PC-9 (cell line): Measurements from ENCODE around the gene SPHK1.

Experiments
- EZH2 ChIP-seq: fragments of 200-600 bp; sonication (generic); IDR thresholded peaks from 2 replicates; pipeline ENCODE4 v1.8.0; 2017; ENCODE audit warnings: antibody characterized with exemption, low read depth
- TF ChIP-seq, protein P1 (sequence below): fragments of 200-600 bp; sonication (generic); conservative IDR thresholded peaks from 2 replicates; pipeline ENCODE4 v1.6.1; 2017; ENCODE audit warnings: mixed run types, antibody characterized with exemption, mild to moderate bottlenecking, moderate library complexity

DNA sequence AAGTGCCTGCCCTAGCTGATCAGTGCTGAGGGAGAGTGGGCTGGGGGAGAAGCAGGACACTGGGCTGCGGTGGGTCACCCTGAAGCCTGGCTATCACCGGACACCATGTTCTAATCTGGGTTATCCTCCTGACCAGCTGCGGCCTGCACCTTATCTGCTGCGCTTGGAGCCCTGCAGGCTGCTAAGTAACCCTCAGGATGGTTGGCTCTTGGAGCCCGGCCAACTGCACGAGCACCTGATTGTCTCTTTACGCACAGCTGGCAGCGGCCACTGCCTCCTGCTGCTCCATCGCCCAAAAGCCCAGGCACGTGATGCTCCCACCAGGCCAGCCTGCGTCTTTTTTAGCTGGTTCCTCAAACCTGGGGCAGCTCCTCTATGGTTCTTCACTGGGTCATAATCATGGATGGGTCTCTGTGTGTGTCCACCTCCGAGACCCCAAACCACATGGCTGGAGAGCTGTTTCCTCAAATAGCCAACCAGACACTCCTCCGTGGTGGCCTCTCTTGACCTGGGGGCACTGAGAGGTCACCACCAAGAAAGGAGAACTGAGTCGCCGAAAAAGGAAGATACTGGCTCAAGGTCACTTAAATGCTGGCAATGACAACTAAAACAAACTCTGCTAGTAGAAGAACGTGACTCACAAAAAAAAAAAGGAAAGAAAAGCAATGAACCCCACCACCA, 21.7 kb downstream of the SPHK1 start:
- TF ChIP-seq, protein P1, sequence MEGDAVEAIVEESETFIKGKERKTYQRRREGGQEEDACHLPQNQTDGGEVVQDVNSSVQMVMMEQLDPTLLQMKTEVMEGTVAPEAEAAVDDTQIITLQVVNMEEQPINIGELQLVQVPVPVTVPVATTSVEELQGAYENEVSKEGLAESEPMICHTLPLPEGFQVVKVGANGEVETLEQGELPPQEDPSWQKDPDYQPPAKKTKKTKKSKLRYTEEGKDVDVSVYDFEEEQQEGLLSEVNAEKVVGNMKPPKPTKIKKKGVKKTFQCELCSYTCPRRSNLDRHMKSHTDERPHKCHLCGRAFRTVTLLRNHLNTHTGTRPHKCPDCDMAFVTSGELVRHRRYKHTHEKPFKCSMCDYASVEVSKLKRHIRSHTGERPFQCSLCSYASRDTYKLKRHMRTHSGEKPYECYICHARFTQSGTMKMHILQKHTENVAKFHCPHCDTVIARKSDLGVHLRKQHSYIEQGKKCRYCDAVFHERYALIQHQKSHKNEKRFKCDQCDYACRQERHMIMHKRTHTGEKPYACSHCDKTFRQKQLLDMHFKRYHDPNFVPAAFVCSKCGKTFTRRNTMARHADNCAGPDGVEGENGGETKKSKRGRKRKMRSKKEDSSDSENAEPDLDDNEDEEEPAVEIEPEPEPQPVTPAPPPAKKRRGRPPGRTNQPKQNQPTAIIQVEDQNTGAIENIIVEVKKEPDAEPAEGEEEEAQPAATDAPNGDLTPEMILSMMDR = no peak
- TF ChIP-seq EZH2 = no peak
